Measurements from ENCODE around the gene TFAP2B.

TFAP2B gene

DNA sequence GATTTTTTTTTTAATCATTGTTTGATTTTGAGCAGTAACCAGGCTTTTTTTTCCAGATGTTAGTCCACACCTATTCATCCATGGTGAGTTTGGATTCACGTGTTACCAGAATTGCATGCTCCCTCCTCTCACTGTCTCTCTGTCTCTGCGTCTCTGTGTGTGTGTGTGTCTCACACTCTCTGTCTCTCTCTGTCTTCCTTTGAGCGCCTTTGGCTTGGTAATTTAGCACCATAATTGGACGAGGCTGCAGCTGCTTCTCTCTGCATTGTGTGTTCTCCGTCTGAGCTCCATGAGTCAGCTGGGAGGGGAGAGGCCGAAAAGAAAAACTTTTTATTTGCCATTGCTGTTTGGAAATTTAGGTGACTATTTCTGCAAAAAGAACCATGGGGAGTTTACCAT lies 3.4 kb downstream of the TFAP2B start:
- no peaks in the 10 kb centered on the region for H3K4me1 ChIP-seq (ENCODE audit: insufficient read depth, low read length, severe bottlenecking)
- no peak overlapping the region for H3K9ac ChIP-seq (ENCODE audit: low read length)
- H3K4me2 ChIP-seq (ENCODE audit: low read length) = no peak overlapping the region
- H3F3A ChIP-seq (ENCODE audit: insufficient read depth, low read length) = no peaks in the 10 kb centered on the region
- no peak overlapping the region for H2AFZ ChIP-seq (ENCODE audit: low read length)
- H3K36me3 ChIP-seq (ENCODE audit: insufficient read depth, low read length) = no peaks in the 10 kb centered on the region
- H3K27ac ChIP-seq (ENCODE audit: low read depth, low read length, poor library complexity, severe bottlenecking) = no peak overlapping the region
- TF ChIP-seq, protein P1, sequence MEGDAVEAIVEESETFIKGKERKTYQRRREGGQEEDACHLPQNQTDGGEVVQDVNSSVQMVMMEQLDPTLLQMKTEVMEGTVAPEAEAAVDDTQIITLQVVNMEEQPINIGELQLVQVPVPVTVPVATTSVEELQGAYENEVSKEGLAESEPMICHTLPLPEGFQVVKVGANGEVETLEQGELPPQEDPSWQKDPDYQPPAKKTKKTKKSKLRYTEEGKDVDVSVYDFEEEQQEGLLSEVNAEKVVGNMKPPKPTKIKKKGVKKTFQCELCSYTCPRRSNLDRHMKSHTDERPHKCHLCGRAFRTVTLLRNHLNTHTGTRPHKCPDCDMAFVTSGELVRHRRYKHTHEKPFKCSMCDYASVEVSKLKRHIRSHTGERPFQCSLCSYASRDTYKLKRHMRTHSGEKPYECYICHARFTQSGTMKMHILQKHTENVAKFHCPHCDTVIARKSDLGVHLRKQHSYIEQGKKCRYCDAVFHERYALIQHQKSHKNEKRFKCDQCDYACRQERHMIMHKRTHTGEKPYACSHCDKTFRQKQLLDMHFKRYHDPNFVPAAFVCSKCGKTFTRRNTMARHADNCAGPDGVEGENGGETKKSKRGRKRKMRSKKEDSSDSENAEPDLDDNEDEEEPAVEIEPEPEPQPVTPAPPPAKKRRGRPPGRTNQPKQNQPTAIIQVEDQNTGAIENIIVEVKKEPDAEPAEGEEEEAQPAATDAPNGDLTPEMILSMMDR (IDR thresholded peaks at IDR 0.05; ENCODE audit: low read length) = no peak
- TF ChIP-seq EZH2 (IDR thresholded peaks at IDR 0.05; ENCODE audit: borderline replicate concordance, low read length) = no peak
- H3K79me2 ChIP-seq (ENCODE audit: insufficient read depth, low read length) = no peaks in the 10 kb centered on the region
- H3K27me3 ChIP-seq (ENCODE audit: insufficient read depth, low read length) = no peaks in the 10 kb centered on the region; the same call in 1 of the 2 replicates
- no peak overlapping the region for H3K4me3 ChIP-seq (ENCODE audit: low read depth, low read length, poor library complexity, severe bottlenecking)
- no peaks in the 10 kb centered on the region for H4K20me1 ChIP-seq (ENCODE audit: insufficient read depth, low read length)
- no peaks in the 10 kb centered on the region for H3K9me3 ChIP-seq (ENCODE audit: low read length)
- H3K9me2 ChIP-seq (ENCODE audit: low read depth, low read length) = no peaks in the 10 kb centered on the region

DNA sequence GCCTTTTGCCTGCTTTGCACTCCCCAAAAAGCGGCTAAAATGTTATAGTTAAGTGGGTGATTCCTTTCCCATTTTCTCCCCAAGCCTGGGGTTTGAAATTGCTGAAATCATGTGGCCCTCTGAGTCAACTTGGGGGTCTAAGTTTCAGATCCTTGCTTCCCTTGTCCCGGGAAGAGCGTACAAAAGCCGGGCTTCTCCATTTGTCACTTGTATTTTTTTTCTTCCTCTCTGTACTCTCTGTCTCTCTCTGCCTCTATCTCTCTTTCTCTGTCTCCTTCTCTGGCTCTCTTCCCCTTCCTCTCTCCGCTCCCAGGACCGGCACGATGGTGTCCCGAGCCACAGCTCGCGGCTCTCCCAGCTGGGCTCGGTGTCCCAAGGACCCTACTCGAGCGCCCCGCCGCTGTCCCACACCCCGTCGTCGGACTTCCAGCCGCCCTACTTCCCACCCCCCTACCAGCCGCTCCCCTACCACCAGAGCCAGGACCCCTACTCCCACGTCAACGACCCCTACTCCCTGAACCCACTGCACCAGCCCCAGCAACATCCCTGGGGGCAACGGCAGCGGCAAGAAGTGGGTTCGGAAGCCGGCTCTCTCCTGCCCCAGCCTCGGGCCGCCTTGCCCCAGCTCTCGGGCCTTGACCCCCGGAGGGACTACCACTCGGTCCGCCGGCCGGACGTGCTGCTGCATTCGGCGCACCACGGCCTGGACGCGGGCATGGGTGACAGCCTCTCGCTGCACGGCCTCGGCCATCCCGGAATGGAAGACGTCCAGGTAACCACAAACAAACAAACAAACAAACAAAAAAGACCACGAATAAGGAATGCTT lies 4.6 kb downstream of the TFAP2B start:
- no peak overlapping the region for H3K27ac ChIP-seq (ENCODE audit: low read depth, low read length, poor library complexity, severe bottlenecking)
- no peak for TF ChIP-seq EZH2 (IDR thresholded peaks at IDR 0.05; ENCODE audit: borderline replicate concordance, low read length)
- TF ChIP-seq, protein P1 (IDR thresholded peaks at IDR 0.05; ENCODE audit: low read length) = no peak
- H3K4me3 ChIP-seq (ENCODE audit: low read depth, low read length, poor library complexity, severe bottlenecking) = no peak overlapping the region
- no peaks in the 10 kb centered on the region for H3K27me3 ChIP-seq (ENCODE audit: insufficient read depth, low read length)
- no peak overlapping the region for H3K9ac ChIP-seq (ENCODE audit: low read length)
- H4K20me1 ChIP-seq (ENCODE audit: insufficient read depth, low read length) = no peaks in the 10 kb centered on the region
- H3K9me3 ChIP-seq (ENCODE audit: low read length) = no peaks in the 10 kb centered on the region
- no peaks in the 10 kb centered on the region for H3K9me2 ChIP-seq (ENCODE audit: low read depth, low read length)
- H3F3A ChIP-seq (ENCODE audit: insufficient read depth, low read length) = no peaks in the 10 kb centered on the region
- H3K4me2 ChIP-seq (ENCODE audit: low read length) = no peak overlapping the region
- H3K4me1 ChIP-seq (ENCODE audit: insufficient read depth, low read length, severe bottlenecking) = no peaks in the 10 kb centered on the region
- H3K79me2 ChIP-seq (ENCODE audit: insufficient read depth, low read length) = no peaks in the 10 kb centered on the region
- H3K36me3 ChIP-seq (ENCODE audit: insufficient read depth, low read length) = no peaks in the 10 kb centered on the region
- H2AFZ ChIP-seq (ENCODE audit: low read length) = no peak overlapping the region

DNA sequence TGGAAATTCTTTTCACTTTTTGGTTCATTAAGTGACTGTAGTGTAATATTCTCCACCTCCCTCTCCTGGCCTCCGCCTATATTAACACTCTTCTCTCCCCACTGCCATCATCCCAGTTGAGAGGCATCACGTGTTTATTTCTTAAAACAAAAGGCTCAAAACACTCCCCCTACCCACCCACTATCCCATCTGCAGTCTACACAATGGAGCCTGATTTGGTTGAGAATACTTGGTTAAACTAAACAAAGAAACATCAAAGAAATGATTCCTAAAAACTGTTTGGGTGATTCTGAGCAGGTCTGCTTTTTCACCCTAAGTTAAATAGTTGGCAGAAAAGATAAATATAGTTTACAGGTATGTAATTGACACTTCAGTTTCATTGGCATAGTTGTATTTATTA lies 5.9 kb downstream of the TFAP2B start:
- no peak overlapping the region for H3K4me2 ChIP-seq (ENCODE audit: low read length)
- H3K27me3 ChIP-seq (ENCODE audit: insufficient read depth, low read length) = no peaks in the 10 kb centered on the region
- H2AFZ ChIP-seq (ENCODE audit: low read length) = no peak overlapping the region
- TF ChIP-seq EZH2 (IDR thresholded peaks at IDR 0.05; ENCODE audit: borderline replicate concordance, low read length) = no peak
- TF ChIP-seq, protein P1 (IDR thresholded peaks at IDR 0.05; ENCODE audit: low read length) = no peak
- H3K4me1 ChIP-seq (ENCODE audit: insufficient read depth, low read length, severe bottlenecking) = no peaks in the 10 kb centered on the region
- no peak overlapping the region for H3K9ac ChIP-seq (ENCODE audit: low read length)
- H3K9me2 ChIP-seq (ENCODE audit: low read depth, low read length) = no peaks in the 10 kb centered on the region
- no peaks in the 10 kb centered on the region for H3K79me2 ChIP-seq (ENCODE audit: insufficient read depth, low read length)
- H3K36me3 ChIP-seq (ENCODE audit: insufficient read depth, low read length) = no peaks in the 10 kb centered on the region
- H4K20me1 ChIP-seq (ENCODE audit: insufficient read depth, low read length) = no peaks in the 10 kb centered on the region
- no peak overlapping the region for H3K4me3 ChIP-seq (ENCODE audit: low read depth, low read length, poor library complexity, severe bottlenecking)
- H3K9me3 ChIP-seq (ENCODE audit: low read length) = no peaks in the 10 kb centered on the region
- no peaks in the 10 kb centered on the region for H3F3A ChIP-seq (ENCODE audit: insufficient read depth, low read length)
- H3K27ac ChIP-seq (ENCODE audit: low read depth, low read length, poor library complexity, severe bottlenecking) = no peak overlapping the region

Data from OCI-LY1 (cell line).